Kidney (tissue), 14 donors: ENCODE data around the gene ARFGEF3. TPM values are rescaled to one million over a fixed set of nuclear protein-coding genes. Genes with fewer than 3 reads are reported as not detected.

Source experiments
- DNase-seq, 5 donors: peaks; one replicate each; pipeline ENCODE4 v3.0.0-alpha.2; 2013 to 2020
- FAIRE-seq: peaks from 2 replicates; lab custom pipeline; 2012; peaks lifted over from hg19 to GRCh38; lab: Jason Lieb, UNC
- H3K27ac ChIP-seq, 2 donors: one replicate each; pipeline ENCODE4 v1.7.0; 2013; ENCODE audit warnings: low read depth in 2 of 2, low read length in 2 of 2, inconsistent platforms in 1 of 2
- H3K27me3 ChIP-seq: one replicate; pipeline ENCODE4 v1.7.1; 2013; ENCODE audit warnings: low read length, inconsistent platforms; ENCODE audit not compliant: control insufficient read depth, insufficient read depth
- H3K36me3 ChIP-seq, 3 donors: one replicate each; pipeline versions ENCODE4 v1.7.0 to v1.7.1; 2013; ENCODE audit warnings: low read length in 3 of 3, control low read depth in 1 of 3, inconsistent platforms in 1 of 3; ENCODE audit not compliant: insufficient read depth in 3 of 3, control insufficient read depth in 2 of 3
- H3K4me1 ChIP-seq, 3 donors: one replicate each; pipeline versions ENCODE4 v1.7.0 to v1.7.1; 2013; ENCODE audit warnings: low read length in 3 of 3, inconsistent platforms in 1 of 3, low read depth in 1 of 3; ENCODE audit not compliant: control insufficient read depth in 2 of 3, insufficient read depth in 2 of 3
- H3K4me3 ChIP-seq, 3 donors: one replicate each; pipeline versions ENCODE4 v1.7.0 to v1.8.1; 2013; ENCODE audit warnings: low read length in 3 of 3, control low read depth in 1 of 3, inconsistent platforms in 1 of 3
- H3K9ac ChIP-seq, 3 donors: one replicate each; pipeline versions ENCODE4 v1.7.0 to v1.7.1; 2013; ENCODE audit warnings: low read length in 3 of 3, control low read depth in 1 of 3, inconsistent platforms in 1 of 3
- H3K9me3 ChIP-seq, 3 donors: one replicate each; pipeline versions ENCODE4 v1.7.0 to v1.7.1; 2013; ENCODE audit warnings: low read length in 3 of 3, control low read depth in 1 of 3, inconsistent platforms in 1 of 3; ENCODE audit not compliant: control insufficient read depth in 2 of 3, insufficient read depth in 1 of 3
- CTCF ChIP-seq: IDR thresholded peaks from 3 replicates; pipeline ENCODE4 v1.5.1; 2012; ENCODE audit warnings: mild to moderate bottlenecking, moderate library complexity, borderline replicate concordance; ENCODE audit not compliant: insufficient read depth; ENCODE audit errors: extremely low read depth
- intact Hi-C: fragments of 100-400 bp; cut with DNase I; formaldehyde crosslinking; loops from one replicate; pipeline ENCODE4 v1.11.1; 2022
- polyA plus RNA-seq: library from polyadenylated mRNA; stranded (reverse); fragments of 350-450 nt; fragmentation: Illumina TruSeq; extraction: RNeasy Lipid Tissue Mini Kit (QIAGEN cat#74804); gene quantifications from one replicate; pipeline ENCODE4 v1.2.3, GENCODE V29; 2014; ENCODE audit warnings: low read depth, low replicate concordance; ENCODE audit not compliant: insufficient read depth
- total RNA-seq: library from RNA; stranded (reverse); fragmentation: NEBNext Ultra II Directional; extraction: Animal tissue kit (Norgen Biotek cat#: 25700); gene quantifications from one replicate; pipeline ENCODE4 v1.2.1, GENCODE V29; 2021
- donor health status: control.
- donor health status: control.
- donor health status: control.
- donor health status: control.
- donor health status: control.
- donor health status: DM: yes; HTN: yes; CAD: no.
- donor health status: Normal renal cell carcinoma (clear cell type).

Gene ARFGEF3
- total and polyA plus RNA-seq, 2 donors from 2014 or later: 1.2 to 7.8 TPM

GRCh38 chr6:138343112-138343511 lies 181.4 kb downstream of the ARFGEF3 start:
- Histone ChIP-seq H3K4me1 (no peaks in the 10 kb centered on the region), H3K27me3 (no peaks in the 10 kb centered on the region), H3K4me3 (no peak overlapping the region), H3K9ac (no peak overlapping the region), H3K36me3 (no peaks in the 10 kb centered on the region), H3K27ac (no peak overlapping the region), H3K9me3 (no peaks in the 10 kb centered on the region)
- TF ChIP-seq CTCF: no peak
- intact Hi-C loops: no loop called here
- no peak for FAIRE-seq
- DNase-seq: no peak

DNA sequence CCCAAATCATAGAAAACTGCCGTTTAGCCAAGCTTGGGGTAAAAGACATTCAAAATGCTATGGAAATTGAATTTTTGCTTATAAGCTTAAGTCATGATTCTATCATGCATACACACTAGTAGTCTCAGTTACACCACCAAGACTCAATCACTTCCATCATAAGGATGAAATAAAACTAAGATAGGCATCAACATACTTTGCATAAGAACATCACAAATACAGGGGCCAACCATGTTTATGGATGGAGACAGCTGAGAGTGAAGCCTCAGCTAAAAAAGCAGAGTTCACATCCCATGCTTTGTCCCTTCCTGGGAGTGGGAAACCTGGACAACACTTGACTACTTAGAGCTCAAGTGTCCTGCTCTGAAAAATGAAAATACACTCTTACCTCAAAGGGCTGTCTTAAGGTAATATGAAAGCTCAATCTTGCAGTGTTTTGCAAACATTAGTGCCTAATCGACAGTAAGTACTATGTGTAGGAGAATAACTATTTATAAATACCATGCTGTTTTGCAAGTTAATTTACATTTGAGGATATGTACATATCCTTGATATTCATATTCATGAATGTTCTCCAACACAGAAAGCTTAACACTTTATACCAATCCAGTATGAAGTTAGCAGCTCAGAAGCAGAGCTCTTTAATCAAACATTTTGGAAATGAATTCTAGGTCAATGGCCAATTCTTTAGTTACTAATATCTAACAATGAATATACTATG lies 184.0 kb downstream of the ARFGEF3 start:
- no peaks in the 10 kb centered on the region for H3K36me3 ChIP-seq
- no peak for FAIRE-seq
- DNase-seq: no peak
- H3K4me3 ChIP-seq: no peak overlapping the region
- no peaks in the 10 kb centered on the region for H3K27me3 ChIP-seq
- TF ChIP-seq CTCF: no peak
- H3K9ac ChIP-seq: no peak overlapping the region
- intact Hi-C loops: no loop called here
- no peak overlapping the region for H3K27ac ChIP-seq
- no peaks in the 10 kb centered on the region for H3K4me1 ChIP-seq
- no peaks in the 10 kb centered on the region for H3K9me3 ChIP-seq

GRCh38 chr6:138346302-138347195 lies 184.8 kb downstream of the ARFGEF3 start:
- no peak overlapping the region for H3K4me3 ChIP-seq
- DNase-seq (no peak), FAIRE-seq (no peak)
- intact Hi-C loops: no loop called here
- H3K9ac ChIP-seq: no peak overlapping the region
- H3K9me3 ChIP-seq: no peaks in the 10 kb centered on the region
- H3K36me3 ChIP-seq: no peaks in the 10 kb centered on the region
- no peak for TF ChIP-seq CTCF
- no peak overlapping the region for H3K27ac ChIP-seq
- no peaks in the 10 kb centered on the region for H3K4me1 ChIP-seq
- no peaks in the 10 kb centered on the region for H3K27me3 ChIP-seq
